ENCODE measurements around the gene ARHGAP4. TPM values are rescaled to one million over a fixed set of nuclear protein-coding genes. Genes with fewer than 3 reads are reported as not detected.
A peak's percentile ranks its signal among the peaks of the same experiment; 100 is the strongest.

The ARHGAP4 gene
- total RNA-seq, 2 experiments from 2014 or later = 456 to 463 TPM

DNA sequence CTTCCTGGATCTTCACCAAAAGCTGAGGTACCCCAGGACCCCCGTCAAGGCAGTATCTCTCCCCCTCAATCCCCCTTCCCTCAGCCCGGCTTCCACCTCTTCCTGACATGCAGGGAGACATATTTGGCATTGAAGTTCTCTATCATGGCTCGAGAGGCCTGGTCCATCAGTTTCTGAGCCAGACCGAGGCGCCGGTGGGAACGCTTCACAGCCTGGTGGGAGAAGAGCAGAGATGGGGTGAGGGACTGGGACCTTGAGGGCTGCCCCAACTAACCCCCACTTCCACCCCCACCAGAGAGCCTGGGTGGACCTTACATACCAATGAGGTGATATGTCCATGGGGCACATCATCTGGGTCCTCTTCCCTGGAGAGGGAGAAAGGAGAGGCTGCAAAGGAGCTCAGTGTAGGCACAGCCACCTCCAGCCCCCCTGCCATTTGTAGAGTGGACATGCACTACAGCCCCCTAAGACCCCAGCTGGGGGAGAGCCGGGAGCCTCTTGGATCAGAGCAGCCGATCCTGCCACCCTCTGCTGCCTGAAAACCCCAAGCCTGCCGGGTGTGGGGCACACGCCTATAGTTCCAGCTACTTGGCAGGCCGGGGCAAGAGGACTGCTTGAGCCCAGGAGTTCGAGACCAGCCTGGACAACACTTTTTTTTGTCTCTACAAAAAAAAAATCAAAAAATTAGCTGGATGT lies 6.3 kb upstream of the ARHGAP4 start:
- Mint-ChIP-seq H3K36me3 (ENCODE audit: low read depth) (peaks cover 27% of the 10 kb centered on the region), H3K9me3 (no peaks in the 10 kb centered on the region), H3K27me3 (no peaks in the 10 kb centered on the region), H3K4me3 (no peak overlapping the region), H3K27ac (no peak overlapping the region), H3K4me1 (ENCODE audit: low read depth) (peaks cover 32% of the 10 kb centered on the region)
- Histone ChIP-seq H3K27ac (ENCODE audit: low read depth in 1 of 2, low read length in 2 of 2) (no peak overlapping the region), H3K27me3 (ENCODE audit: control insufficient read depth in 1 of 2, insufficient read depth in 2 of 2, low read length in 2 of 2) (no peaks in the 10 kb centered on the region), H3K36me3 (ENCODE audit: insufficient read depth, low read length) (peaks cover 16% of the 10 kb centered on the region), H3K4me3 (ENCODE audit: low read length) (no peak overlapping the region), H3K4me1 (ENCODE audit: insufficient read depth, low read length) (peaks cover 39% of the 10 kb centered on the region), H3K9me3 (ENCODE audit: control insufficient read depth in 1 of 2, insufficient read depth in 1 of 2, low read length in 2 of 2) (no peaks in the 10 kb centered on the region)
- ATAC-seq (ENCODE audit: poor library complexity) (no peak), DNase-seq (no peak)
- intact Hi-C loops (cut with DNase I, micrococcal nuclease) = no loop called here
- TF ChIP-seq, protein P1, sequence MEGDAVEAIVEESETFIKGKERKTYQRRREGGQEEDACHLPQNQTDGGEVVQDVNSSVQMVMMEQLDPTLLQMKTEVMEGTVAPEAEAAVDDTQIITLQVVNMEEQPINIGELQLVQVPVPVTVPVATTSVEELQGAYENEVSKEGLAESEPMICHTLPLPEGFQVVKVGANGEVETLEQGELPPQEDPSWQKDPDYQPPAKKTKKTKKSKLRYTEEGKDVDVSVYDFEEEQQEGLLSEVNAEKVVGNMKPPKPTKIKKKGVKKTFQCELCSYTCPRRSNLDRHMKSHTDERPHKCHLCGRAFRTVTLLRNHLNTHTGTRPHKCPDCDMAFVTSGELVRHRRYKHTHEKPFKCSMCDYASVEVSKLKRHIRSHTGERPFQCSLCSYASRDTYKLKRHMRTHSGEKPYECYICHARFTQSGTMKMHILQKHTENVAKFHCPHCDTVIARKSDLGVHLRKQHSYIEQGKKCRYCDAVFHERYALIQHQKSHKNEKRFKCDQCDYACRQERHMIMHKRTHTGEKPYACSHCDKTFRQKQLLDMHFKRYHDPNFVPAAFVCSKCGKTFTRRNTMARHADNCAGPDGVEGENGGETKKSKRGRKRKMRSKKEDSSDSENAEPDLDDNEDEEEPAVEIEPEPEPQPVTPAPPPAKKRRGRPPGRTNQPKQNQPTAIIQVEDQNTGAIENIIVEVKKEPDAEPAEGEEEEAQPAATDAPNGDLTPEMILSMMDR (IDR thresholded peaks at IDR 0.05) = no peak
- ChIA-PET POLR2A (no interaction called here), CTCF (interaction anchor here (1.8 kb wide), 1 partner anchor 15 kb away, joined by 9 read pairs; no protein-coding TSS in a partner anchor)

- DNase-seq = no peak
- Histone ChIP-seq H3K36me3 (ENCODE audit: insufficient read depth, low read length) (peaks cover 16% of the 10 kb centered on the region), H3K4me1 (ENCODE audit: insufficient read depth, low read length) (peaks cover 44% of the 10 kb centered on the region), H3K27ac (ENCODE audit: low read depth in 1 of 2, low read length in 2 of 2) (no peak overlapping the region), H3K9me3 (ENCODE audit: control insufficient read depth in 1 of 2, insufficient read depth in 1 of 2, low read length in 2 of 2) (no peaks in the 10 kb centered on the region), H3K4me3 (ENCODE audit: low read length) (no peak overlapping the region), H3K27me3 (ENCODE audit: control insufficient read depth in 1 of 2, insufficient read depth in 2 of 2, low read length in 2 of 2) (no peaks in the 10 kb centered on the region)
- Mint-ChIP-seq H3K27me3 (no peaks in the 10 kb centered on the region), H3K9me3 (no peaks in the 10 kb centered on the region), H3K36me3 (ENCODE audit: low read depth) (peaks cover 33% of the 10 kb centered on the region), H3K4me1 (ENCODE audit: low read depth) (peaks cover 32% of the 10 kb centered on the region), H3K27ac (peak overlapping the region; percentile 76), H3K4me3 (peak overlapping the region; percentile 42)
- TF ChIP-seq, protein P1 (IDR thresholded peaks at IDR 0.05) = no peak
- ChIA-PET POLR2A (interaction anchor here (1.2 kb wide), 1 partner anchor 15 kb away, joined by 5 read pairs; no protein-coding TSS in a partner anchor), CTCF (no interaction called here)
- ATAC-seq (ENCODE audit: poor library complexity) = no peak
- intact Hi-C loops (cut with DNase I, micrococcal nuclease) = no loop called here
These were observed 5.7 kb upstream of the ARHGAP4 start for GRCh38 chrX:153931748-153932147.

DNA sequence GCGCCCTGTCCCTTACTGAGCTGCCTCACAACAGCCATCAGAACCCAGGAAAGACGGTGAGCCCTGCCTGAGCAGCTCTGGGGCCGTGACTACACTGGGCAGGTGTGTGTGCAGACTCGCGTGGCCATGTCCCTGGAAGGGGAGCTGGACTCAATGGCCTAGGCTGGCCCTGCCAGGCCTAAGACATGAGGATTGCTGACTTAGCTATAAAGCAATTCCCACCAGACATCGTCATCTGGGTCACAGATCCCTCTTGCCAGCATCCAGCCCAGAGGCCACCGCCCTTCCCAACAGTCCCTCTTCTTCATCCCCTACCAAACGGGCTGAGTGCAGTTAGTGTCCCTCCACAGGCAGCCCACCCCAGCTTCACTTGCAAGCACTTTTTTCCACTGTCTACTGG lies 5.1 kb upstream of the ARHGAP4 start:
- Histone ChIP-seq H3K4me1 (ENCODE audit: insufficient read depth, low read length) (peaks cover 48% of the 10 kb centered on the region), H3K27ac (ENCODE audit: low read depth in 1 of 2, low read length in 2 of 2) (no peak overlapping the region), H3K27me3 (ENCODE audit: control insufficient read depth in 1 of 2, insufficient read depth in 2 of 2, low read length in 2 of 2) (no peaks in the 10 kb centered on the region), H3K4me3 (ENCODE audit: low read length) (no peak overlapping the region), H3K9me3 (ENCODE audit: control insufficient read depth in 1 of 2, insufficient read depth in 1 of 2, low read length in 2 of 2) (no peaks in the 10 kb centered on the region), H3K36me3 (ENCODE audit: insufficient read depth, low read length) (peaks cover 16% of the 10 kb centered on the region)
- H3K36me3 Mint-ChIP-seq (ENCODE audit: low read depth) = peaks cover 37% of the 10 kb centered on the region
- intact Hi-C loops (cut with DNase I, micrococcal nuclease) = no loop called here
- H3K27ac Mint-ChIP-seq = peak overlapping the region; percentile 76
- peak overlapping the region; percentile 42 for H3K4me3 Mint-ChIP-seq
- H3K9me3 Mint-ChIP-seq = no peaks in the 10 kb centered on the region
- no peaks in the 10 kb centered on the region for H3K27me3 Mint-ChIP-seq
- H3K4me1 Mint-ChIP-seq (ENCODE audit: low read depth) = peaks cover 28% of the 10 kb centered on the region
- ChIA-PET CTCF (no interaction called here), POLR2A (interaction anchor here (1.2 kb wide), 1 partner anchor 16 kb away, joined by 5 read pairs; no protein-coding TSS in a partner anchor)
- DNase-seq (no peak), ATAC-seq (ENCODE audit: poor library complexity) (no peak)
- TF ChIP-seq, protein P1 (IDR thresholded peaks at IDR 0.05) = no peak

Measured in CD4-positive, alpha-beta T cell (primary cell).